Measurements from ENCODE around the gene ATP8A2. TPM values are rescaled to one million over a fixed set of nuclear protein-coding genes. Genes with fewer than 3 reads are reported as not detected.

Gene ATP8A2
- total RNA-seq, 1 experiment from 2014 or later: 0.26 TPM

DNA sequence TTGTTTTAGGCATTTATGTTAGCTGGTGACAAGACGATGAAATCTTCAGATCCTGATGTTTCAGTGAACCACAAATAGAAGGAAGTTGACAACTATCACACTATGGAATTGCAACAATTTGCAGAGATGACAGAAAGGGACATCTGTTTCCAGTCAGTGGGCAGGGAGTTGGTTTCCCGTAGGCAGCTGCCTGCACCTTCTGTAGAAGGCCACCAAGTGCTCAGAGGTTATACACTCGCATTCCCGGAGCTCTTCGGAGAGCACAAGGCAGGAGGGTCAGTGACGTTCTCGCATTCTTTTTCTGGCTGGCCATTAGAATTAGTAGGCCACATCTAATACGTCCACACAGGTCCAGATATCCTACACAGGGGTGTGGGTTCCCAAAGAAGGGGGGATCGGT is 550.6 kb downstream of the ATP8A2 start:
- BruUV-seq (replicated peaks): no TSS peak
- Mint-ChIP-seq H3K4me3 (ENCODE audit: unreplicated experiment) (no peak overlapping the region), H3K9me3 (ENCODE audit: unreplicated experiment) (no peaks in the 10 kb centered on the region), H3K27me3 (ENCODE audit: insufficient read depth, unreplicated experiment) (no peaks in the 10 kb centered on the region), H3K4me1 (ENCODE audit: insufficient read depth, unreplicated experiment) (no peaks in the 10 kb centered on the region), H3K27ac (ENCODE audit: low read depth, unreplicated experiment) (no peak overlapping the region), H3K36me3 (ENCODE audit: insufficient read depth, unreplicated experiment) (no peaks in the 10 kb centered on the region)
- no peak for DNase-seq (ENCODE audit: unreplicated experiment)
- intact Hi-C loops (cut with micrococcal nuclease): no loop called here
- ChIA-PET POLR2A (no interaction called here), CTCF (no interaction called here)
- TF ChIP-seq, protein P1, sequence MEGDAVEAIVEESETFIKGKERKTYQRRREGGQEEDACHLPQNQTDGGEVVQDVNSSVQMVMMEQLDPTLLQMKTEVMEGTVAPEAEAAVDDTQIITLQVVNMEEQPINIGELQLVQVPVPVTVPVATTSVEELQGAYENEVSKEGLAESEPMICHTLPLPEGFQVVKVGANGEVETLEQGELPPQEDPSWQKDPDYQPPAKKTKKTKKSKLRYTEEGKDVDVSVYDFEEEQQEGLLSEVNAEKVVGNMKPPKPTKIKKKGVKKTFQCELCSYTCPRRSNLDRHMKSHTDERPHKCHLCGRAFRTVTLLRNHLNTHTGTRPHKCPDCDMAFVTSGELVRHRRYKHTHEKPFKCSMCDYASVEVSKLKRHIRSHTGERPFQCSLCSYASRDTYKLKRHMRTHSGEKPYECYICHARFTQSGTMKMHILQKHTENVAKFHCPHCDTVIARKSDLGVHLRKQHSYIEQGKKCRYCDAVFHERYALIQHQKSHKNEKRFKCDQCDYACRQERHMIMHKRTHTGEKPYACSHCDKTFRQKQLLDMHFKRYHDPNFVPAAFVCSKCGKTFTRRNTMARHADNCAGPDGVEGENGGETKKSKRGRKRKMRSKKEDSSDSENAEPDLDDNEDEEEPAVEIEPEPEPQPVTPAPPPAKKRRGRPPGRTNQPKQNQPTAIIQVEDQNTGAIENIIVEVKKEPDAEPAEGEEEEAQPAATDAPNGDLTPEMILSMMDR (IDR thresholded peaks at IDR 0.05; ENCODE audit: unreplicated experiment): no peak

DNA sequence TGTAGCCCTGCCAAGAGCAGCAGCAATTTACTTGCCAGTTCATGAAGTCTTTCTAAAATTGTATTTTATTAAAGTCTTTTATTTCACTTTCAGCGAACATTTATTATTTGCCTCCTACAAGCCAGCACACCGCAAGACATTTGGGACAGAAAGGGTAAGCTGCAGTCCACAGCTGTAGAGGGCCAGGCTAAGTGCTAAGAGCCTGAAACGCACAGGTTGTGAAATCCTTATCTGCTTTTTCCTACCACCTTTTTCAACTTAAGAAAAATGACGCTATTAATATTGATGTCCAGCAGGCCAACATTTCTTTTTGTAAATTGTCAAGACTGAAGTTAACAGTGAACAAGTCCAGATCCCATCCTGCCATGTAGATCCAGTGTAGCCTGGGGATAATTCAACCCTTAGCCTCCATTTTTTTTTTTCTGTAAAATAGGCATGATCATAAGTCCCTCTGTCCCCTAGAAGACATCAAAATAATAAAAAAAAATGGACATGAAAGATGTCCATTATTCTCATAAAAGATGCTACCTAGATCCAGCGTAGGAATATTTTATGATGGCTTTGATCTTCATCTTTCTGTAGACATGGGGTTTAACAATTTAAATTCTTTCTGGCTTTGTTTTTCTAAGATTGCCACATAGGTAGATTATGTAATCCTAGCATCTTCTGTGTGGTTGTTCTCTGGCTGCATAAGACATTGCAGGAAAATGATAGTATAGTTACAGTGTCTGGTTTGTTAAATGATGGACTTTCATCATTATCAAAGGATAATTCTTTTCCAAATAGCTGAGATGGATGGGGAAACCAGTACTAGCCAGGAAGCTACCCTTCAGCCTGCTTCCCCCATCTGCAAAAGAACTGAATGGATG is 551.7 kb downstream of the ATP8A2 start:
- no peak overlapping the region for H3K27ac Mint-ChIP-seq (ENCODE audit: low read depth, unreplicated experiment)
- TF ChIP-seq, protein P1 (IDR thresholded peaks at IDR 0.05; ENCODE audit: unreplicated experiment): no peak
- intact Hi-C loops (cut with micrococcal nuclease): no loop called here
- H3K4me3 Mint-ChIP-seq (ENCODE audit: unreplicated experiment): no peak overlapping the region
- ChIA-PET CTCF (no interaction called here), POLR2A (no interaction called here)
- H3K9me3 Mint-ChIP-seq (ENCODE audit: unreplicated experiment): no peaks in the 10 kb centered on the region
- no peaks in the 10 kb centered on the region for H3K27me3 Mint-ChIP-seq (ENCODE audit: insufficient read depth, unreplicated experiment)
- H3K4me1 Mint-ChIP-seq (ENCODE audit: insufficient read depth, unreplicated experiment): no peaks in the 10 kb centered on the region
- no peaks in the 10 kb centered on the region for H3K36me3 Mint-ChIP-seq (ENCODE audit: insufficient read depth, unreplicated experiment)
- BruUV-seq (replicated peaks): no TSS peak
- peak; percentile 39 for DNase-seq (ENCODE audit: unreplicated experiment)

DNA sequence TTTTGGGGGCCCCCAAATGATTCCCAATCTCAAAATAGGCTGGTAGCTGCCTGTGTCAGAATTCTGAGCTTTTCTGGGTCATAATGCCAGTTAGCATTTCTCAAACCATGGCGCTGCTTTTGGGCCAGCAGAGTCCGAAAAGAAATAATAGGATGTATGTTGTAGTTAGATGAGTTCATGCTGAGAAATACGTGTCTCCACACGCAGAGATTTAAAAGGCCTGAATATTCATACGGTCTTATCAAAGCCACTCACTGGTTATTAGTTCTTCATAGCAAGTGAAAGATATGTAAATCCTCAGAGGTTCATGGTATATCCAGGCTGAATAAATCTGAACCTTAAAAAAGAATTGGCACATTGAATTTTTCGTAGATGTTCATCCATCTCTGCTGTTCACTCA is 555.6 kb downstream of the ATP8A2 start:
- POLR2A ChIA-PET: no interaction called here
- no peak for DNase-seq (ENCODE audit: unreplicated experiment)
- TF ChIP-seq, protein P1 (IDR thresholded peaks at IDR 0.05; ENCODE audit: unreplicated experiment): no peak
- H3K27me3 Mint-ChIP-seq (ENCODE audit: insufficient read depth, unreplicated experiment): no peaks in the 10 kb centered on the region
- no peak overlapping the region for H3K4me3 Mint-ChIP-seq (ENCODE audit: unreplicated experiment)
- no peak overlapping the region for H3K27ac Mint-ChIP-seq (ENCODE audit: low read depth, unreplicated experiment)
- intact Hi-C loops (cut with micrococcal nuclease): no loop called here
- CTCF ChIA-PET: no interaction called here
- no peaks in the 10 kb centered on the region for H3K9me3 Mint-ChIP-seq (ENCODE audit: unreplicated experiment)
- H3K36me3 Mint-ChIP-seq (ENCODE audit: insufficient read depth, unreplicated experiment): peaks cover 8% of the 10 kb centered on the region
- H3K4me1 Mint-ChIP-seq (ENCODE audit: insufficient read depth, unreplicated experiment): no peaks in the 10 kb centered on the region
- BruUV-seq (replicated peaks): no TSS peak

DNA sequence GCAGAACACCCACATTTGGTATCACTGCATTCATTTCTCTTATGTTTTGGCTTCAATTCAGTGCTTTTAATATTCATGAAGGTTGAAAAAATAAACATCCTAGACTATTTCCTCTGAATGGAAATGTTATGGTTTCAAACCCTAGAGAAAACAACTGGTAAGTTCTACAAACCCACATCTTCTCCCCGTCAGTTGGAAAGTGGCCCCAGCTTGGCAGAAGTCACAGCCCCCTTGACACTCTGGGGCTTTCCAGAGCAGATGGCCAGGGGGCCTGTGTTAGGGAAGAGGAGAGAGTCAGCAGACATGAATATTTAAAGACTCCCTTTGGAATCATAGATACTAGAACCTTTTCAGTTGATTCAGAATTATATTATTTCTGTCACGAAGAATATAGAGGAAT is 556.2 kb downstream of the ATP8A2 start:
- no peaks in the 10 kb centered on the region for H3K4me1 Mint-ChIP-seq (ENCODE audit: insufficient read depth, unreplicated experiment)
- POLR2A ChIA-PET: no interaction called here
- CTCF ChIA-PET: no interaction called here
- peaks cover 8% of the 10 kb centered on the region for H3K36me3 Mint-ChIP-seq (ENCODE audit: insufficient read depth, unreplicated experiment)
- H3K4me3 Mint-ChIP-seq (ENCODE audit: unreplicated experiment): no peak overlapping the region
- no peaks in the 10 kb centered on the region for H3K27me3 Mint-ChIP-seq (ENCODE audit: insufficient read depth, unreplicated experiment)
- no peak for DNase-seq (ENCODE audit: unreplicated experiment)
- TF ChIP-seq, protein P1 (IDR thresholded peaks at IDR 0.05; ENCODE audit: unreplicated experiment): no peak
- no TSS peak for BruUV-seq (replicated peaks)
- intact Hi-C loops (cut with micrococcal nuclease): no loop called here
- no peaks in the 10 kb centered on the region for H3K9me3 Mint-ChIP-seq (ENCODE audit: unreplicated experiment)
- no peak overlapping the region for H3K27ac Mint-ChIP-seq (ENCODE audit: low read depth, unreplicated experiment)

All from MCF 10A (cell line).